ENCODE measurements around the gene MAB21L4. TPM values are rescaled to one million over a fixed set of nuclear protein-coding genes. Genes with fewer than 3 reads are reported as not detected.
A peak's percentile ranks its signal among the peaks of the same experiment; 100 is the strongest.

MAB21L4 gene
- polyA plus RNA-seq, 2 of the 4 experiments (the other 2 are of a cell fraction), result not detected

DNA sequence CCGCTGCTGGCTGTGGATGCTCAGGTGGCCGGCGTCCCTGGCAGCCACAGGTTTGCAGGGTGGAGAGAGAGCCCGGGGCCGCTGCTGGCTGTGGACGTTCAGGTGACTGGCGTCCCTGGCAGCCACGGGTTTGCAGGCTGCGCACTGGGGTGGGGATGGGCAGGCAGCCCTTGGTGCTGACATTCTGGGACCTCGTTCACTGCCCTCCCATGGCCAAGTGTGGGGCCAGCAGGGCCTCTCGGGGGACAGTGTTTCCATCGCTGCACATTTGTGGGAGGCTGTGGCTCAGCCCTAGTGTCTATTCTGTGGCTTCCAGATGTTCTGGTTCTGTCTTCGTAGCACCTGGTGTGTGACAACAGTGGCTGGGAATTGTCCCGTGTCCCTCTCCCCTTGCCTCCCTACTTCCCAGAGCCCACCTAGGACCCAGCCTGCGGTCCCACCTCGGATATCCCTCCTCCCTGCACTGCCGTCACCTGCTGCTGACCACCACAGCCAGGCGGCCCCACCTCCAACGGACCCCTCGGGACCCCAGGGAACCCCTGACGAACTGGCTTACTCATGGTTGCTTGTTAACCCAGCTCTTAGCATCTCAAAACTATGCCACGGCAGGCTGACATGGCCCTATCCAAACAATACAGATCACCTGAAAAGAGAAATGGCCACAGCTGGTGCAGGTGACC, 11.1 kb upstream of the MAB21L4 start:
- FAIRE-seq, result no peak
- Histone ChIP-seq H3K27ac (no peak overlapping the region), H3K9me3 (no peaks in the 10 kb centered on the region), H3K4me2 (no peak overlapping the region), H3K4me1 (no peaks in the 10 kb centered on the region), H3K4me3 (no peak overlapping the region)
- peak in 1 of 2 experiments; percentile 29; a peak in 3 of 6 replicates for ATAC-seq
- ChIA-PET POLR2A (no interaction called here), CTCF (no interaction called here)
- DNase-seq (ENCODE audit: low read depth in 1 of 2, low spot score in 1 of 2), result no peak
- TF ChIP-seq, protein P1, sequence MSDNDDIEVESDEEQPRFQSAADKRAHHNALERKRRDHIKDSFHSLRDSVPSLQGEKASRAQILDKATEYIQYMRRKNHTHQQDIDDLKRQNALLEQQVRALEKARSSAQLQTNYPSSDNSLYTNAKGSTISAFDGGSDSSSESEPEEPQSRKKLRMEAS (IDR thresholded peaks at IDR 0.05), result no peak
- TF ChIP-seq NPAS2 (CRISPR knock-in tag; IDR thresholded peaks at IDR 0.05; ENCODE audit: borderline replicate concordance) (no peak), RAD21 (conservative IDR thresholded peaks at IDR 0.05 in 1 of 2, IDR thresholded peaks at IDR 0.05 in 1 of 2) (no peak), CHD4 (IDR thresholded peaks at IDR 0.05; ENCODE audit: borderline replicate concordance) (no peak), RNF2 (IDR thresholded peaks at IDR 0.05; ENCODE audit: borderline replicate concordance, low read depth) (no peak), ESRRA (IDR thresholded peaks at IDR 0.05; ENCODE audit: borderline replicate concordance, low read length) (no peak), NR3C1 (IDR thresholded peaks at IDR 0.05) (no peak)
- WGBS (ENCODE audit: missing lambda C conversion rate), result 43% methylated on average over 10 of the region's 22 CpGs

DNA sequence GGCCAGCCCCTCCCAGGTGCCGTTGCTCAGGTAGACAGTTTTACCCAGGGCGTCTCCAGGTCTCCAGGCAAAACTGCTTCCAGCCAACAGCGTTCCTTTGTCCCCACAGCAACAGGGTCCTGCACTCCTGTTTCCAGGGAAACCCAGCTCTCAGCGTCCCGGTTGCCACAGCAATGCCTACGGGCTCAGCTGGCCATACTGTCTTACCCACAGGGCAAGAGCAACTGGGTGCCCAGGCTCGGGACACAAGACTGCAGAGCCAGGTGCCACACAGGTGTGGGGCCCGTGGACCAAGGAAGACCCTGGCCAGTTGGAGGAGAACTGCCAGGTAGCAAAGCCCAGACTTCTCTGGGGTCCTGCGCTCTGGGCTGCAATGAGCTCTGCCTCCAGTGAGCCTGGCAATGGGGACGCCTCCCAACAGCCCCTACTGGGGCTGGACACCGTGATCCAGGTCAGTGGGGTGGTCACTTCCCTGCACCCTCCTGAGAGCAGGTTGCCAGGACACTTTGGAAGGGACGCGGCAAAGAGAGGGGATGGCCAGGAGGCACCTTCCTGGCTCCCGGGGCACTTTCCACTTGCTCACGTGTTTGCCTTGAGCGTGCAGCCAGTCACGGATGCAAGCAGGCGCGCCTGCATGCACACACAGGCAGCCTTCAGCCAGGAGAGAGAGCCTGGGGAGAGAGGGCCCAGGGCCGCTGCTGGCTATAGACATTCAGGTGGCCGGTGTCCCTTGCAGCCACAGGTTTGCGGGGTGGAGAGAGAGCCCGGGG, 10.4 kb upstream of the MAB21L4 start, which contains the start of gene CROCC2:
CROCC2 (plus strand) TSS at position 196 of the 770 bp plus-strand sequence; CDS start at position 374, 178 bp downstream.
- ATAC-seq, result peak; percentile 35 to 54; a peak in 3 of 6 replicates
- no peak within 1 kb of the TSS for H3K4me3 ChIP-seq
- ChIA-PET CTCF (no interaction called here), POLR2A (interaction anchor here (0.5 kb wide), 1 partner anchor 44 kb away, joined by 3 read pairs; no protein-coding TSS in a partner anchor)
- WGBS (ENCODE audit: missing lambda C conversion rate), result 44% methylated on average over 15 of the region's 23 CpGs
- TF ChIP-seq CHD4 (IDR thresholded peaks at IDR 0.05; ENCODE audit: borderline replicate concordance) (no peak), POLR2A (IDR thresholded peaks at IDR 0.05; ENCODE audit: low read length) (no peak), HOXA7 (CRISPR knock-in tag; IDR thresholded peaks at IDR 0.05) (no peak), ZC3H11A (IDR thresholded peaks at IDR 0.05) (no peak), KDM5A (IDR thresholded peaks at IDR 0.05) (no peak), MYC (IDR thresholded peaks at IDR 0.05; ENCODE audit: borderline replicate concordance, low read length) (no peak), FOSB (CRISPR knock-in tag; IDR thresholded peaks at IDR 0.05) (no peak), RNF2 (IDR thresholded peaks at IDR 0.05; ENCODE audit: borderline replicate concordance, low read depth) (no peak), MAZ (IDR thresholded peaks at IDR 0.05; ENCODE audit: borderline replicate concordance, low read depth, low read length) (no peak), TFCP2L1 (CRISPR knock-in tag; IDR thresholded peaks at IDR 0.05) (no peak), CBX8 (IDR thresholded peaks at IDR 0.05) (no peak), RARB (CRISPR knock-in tag; IDR thresholded peaks at IDR 0.05) (no peak)
- TF ChIP-seq, protein P2, sequence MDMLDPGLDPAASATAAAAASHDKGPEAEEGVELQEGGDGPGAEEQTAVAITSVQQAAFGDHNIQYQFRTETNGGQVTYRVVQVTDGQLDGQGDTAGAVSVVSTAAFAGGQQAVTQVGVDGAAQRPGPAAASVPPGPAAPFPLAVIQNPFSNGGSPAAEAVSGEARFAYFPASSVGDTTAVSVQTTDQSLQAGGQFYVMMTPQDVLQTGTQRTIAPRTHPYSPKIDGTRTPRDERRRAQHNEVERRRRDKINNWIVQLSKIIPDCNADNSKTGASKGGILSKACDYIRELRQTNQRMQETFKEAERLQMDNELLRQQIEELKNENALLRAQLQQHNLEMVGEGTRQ (IDR thresholded peaks at IDR 0.05), result no peak
- TF ChIP-seq, protein P3, sequence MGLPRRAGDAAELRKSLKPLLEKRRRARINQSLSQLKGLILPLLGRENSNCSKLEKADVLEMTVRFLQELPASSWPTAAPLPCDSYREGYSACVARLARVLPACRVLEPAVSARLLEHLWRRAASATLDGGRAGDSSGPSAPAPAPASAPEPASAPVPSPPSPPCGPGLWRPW (IDR thresholded peaks at IDR 0.05), result no peak
- TF ChIP-seq, protein P1 (IDR thresholded peaks at IDR 0.05), result no peak
- TF ChIP-seq, protein P4, sequence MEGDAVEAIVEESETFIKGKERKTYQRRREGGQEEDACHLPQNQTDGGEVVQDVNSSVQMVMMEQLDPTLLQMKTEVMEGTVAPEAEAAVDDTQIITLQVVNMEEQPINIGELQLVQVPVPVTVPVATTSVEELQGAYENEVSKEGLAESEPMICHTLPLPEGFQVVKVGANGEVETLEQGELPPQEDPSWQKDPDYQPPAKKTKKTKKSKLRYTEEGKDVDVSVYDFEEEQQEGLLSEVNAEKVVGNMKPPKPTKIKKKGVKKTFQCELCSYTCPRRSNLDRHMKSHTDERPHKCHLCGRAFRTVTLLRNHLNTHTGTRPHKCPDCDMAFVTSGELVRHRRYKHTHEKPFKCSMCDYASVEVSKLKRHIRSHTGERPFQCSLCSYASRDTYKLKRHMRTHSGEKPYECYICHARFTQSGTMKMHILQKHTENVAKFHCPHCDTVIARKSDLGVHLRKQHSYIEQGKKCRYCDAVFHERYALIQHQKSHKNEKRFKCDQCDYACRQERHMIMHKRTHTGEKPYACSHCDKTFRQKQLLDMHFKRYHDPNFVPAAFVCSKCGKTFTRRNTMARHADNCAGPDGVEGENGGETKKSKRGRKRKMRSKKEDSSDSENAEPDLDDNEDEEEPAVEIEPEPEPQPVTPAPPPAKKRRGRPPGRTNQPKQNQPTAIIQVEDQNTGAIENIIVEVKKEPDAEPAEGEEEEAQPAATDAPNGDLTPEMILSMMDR (IDR thresholded peaks at IDR 0.05), result no peak
- FAIRE-seq, result no peak
- DNase-seq (ENCODE audit: low read depth in 1 of 2, low spot score in 1 of 2), result no peak
- H3K4me2 ChIP-seq, result no peak within 1 kb of the TSS
- H3K27ac ChIP-seq, result no peak within 1 kb of the TSS
- H3K9me3 ChIP-seq, result no peaks in the 10 kb centered on the region
- no peaks in the 10 kb centered on the region for H3K4me1 ChIP-seq

All from A549 (cell line).